Glutamatergic neuron (in vitro differentiated cells): Measurements from ENCODE around the gene PRKAA1. TPM values are rescaled to one million over a fixed set of nuclear protein-coding genes. Genes with fewer than 3 reads are reported as not detected.

Source experiments
- DNase-seq: peaks from one replicate; pipeline ENCODE4 v3.0.0; 2022
- H3K27ac Mint-ChIP-seq: one replicate; pipeline ENCODE4 v1.8.0; 2020; ENCODE audit warnings: mild to moderate bottlenecking, mixed read lengths, inconsistent platforms; ENCODE audit not compliant: unreplicated experiment
- H3K27me3 Mint-ChIP-seq: one replicate; pipeline ENCODE4 v1.8.0; 2020; ENCODE audit warnings: mild to moderate bottlenecking, moderate library complexity, mixed read lengths, inconsistent platforms; ENCODE audit not compliant: unreplicated experiment
- H3K36me3 Mint-ChIP-seq: one replicate; pipeline ENCODE4 v1.8.0; 2020; ENCODE audit warnings: mild to moderate bottlenecking, mixed read lengths, inconsistent platforms; ENCODE audit not compliant: unreplicated experiment
- H3K4me1 Mint-ChIP-seq: one replicate; pipeline ENCODE4 v1.8.0; 2020; ENCODE audit warnings: mild to moderate bottlenecking, low read depth, mixed read lengths, inconsistent platforms; ENCODE audit not compliant: unreplicated experiment
- H3K4me3 Mint-ChIP-seq: one replicate; pipeline ENCODE4 v1.8.0; 2020; ENCODE audit warnings: mild to moderate bottlenecking, mixed read lengths, inconsistent platforms; ENCODE audit not compliant: unreplicated experiment
- H3K9me3 Mint-ChIP-seq: one replicate; pipeline ENCODE4 v1.8.0; 2020; ENCODE audit warnings: mild to moderate bottlenecking, moderate library complexity, mixed read lengths, inconsistent platforms; ENCODE audit not compliant: unreplicated experiment
- total RNA-seq: library from RNA; stranded (reverse); fragmentation: NEBNext Ultra II Directional; extraction: Animal tissue kit (Norgen Biotek cat#: 25700); gene quantifications from one replicate; pipeline ENCODE4 v1.2.1, GENCODE V29; 2021; ENCODE audit not compliant: unreplicated experiment
- TF ChIP-seq, protein P1 (sequence below): fragments of 200-600 bp; sonication (generic); IDR thresholded peaks from one replicate; pipeline ENCODE4 v1.5.0; 2021; ENCODE audit not compliant: partially characterized antibody, unreplicated experiment

Gene PRKAA1
- total RNA-seq, 1 donor from 2014 or later, result 49.0 TPM

DNA sequence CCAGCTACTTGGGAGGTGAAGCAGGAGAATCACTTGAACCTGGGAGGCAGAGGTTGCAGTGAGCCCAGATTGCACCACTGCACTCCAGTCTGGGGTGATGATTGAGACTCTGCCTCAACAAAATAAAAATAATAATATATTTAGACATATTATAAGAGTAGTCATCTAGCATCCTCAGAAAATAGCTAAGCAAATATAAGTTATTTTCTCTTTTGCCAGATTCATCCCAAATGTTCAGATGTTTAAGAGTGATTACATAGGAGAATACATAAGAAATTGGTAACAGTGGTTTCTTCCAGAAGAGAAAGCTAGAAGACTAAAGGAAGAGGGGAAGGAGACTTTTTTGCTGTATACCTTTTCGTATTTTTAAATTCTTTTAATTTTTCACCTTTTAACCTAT is 20.0 kb downstream of the PRKAA1 start:
- DNase-seq, result no peak
- no peak overlapping the region for H3K4me3 Mint-ChIP-seq
- TF ChIP-seq, protein P1, sequence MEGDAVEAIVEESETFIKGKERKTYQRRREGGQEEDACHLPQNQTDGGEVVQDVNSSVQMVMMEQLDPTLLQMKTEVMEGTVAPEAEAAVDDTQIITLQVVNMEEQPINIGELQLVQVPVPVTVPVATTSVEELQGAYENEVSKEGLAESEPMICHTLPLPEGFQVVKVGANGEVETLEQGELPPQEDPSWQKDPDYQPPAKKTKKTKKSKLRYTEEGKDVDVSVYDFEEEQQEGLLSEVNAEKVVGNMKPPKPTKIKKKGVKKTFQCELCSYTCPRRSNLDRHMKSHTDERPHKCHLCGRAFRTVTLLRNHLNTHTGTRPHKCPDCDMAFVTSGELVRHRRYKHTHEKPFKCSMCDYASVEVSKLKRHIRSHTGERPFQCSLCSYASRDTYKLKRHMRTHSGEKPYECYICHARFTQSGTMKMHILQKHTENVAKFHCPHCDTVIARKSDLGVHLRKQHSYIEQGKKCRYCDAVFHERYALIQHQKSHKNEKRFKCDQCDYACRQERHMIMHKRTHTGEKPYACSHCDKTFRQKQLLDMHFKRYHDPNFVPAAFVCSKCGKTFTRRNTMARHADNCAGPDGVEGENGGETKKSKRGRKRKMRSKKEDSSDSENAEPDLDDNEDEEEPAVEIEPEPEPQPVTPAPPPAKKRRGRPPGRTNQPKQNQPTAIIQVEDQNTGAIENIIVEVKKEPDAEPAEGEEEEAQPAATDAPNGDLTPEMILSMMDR, result no peak
- peaks cover 1% of the 10 kb centered on the region for H3K9me3 Mint-ChIP-seq
- no peak overlapping the region for H3K27ac Mint-ChIP-seq
- H3K36me3 Mint-ChIP-seq, result no peaks in the 10 kb centered on the region
- no peaks in the 10 kb centered on the region for H3K27me3 Mint-ChIP-seq
- H3K4me1 Mint-ChIP-seq, result peaks cover 2% of the 10 kb centered on the region

- H3K36me3 Mint-ChIP-seq, result no peaks in the 10 kb centered on the region
- peaks cover 2% of the 10 kb centered on the region for H3K4me1 Mint-ChIP-seq
- no peaks in the 10 kb centered on the region for H3K27me3 Mint-ChIP-seq
- H3K27ac Mint-ChIP-seq, result no peak overlapping the region
- TF ChIP-seq, protein P1, result no peak
- peaks cover 1% of the 10 kb centered on the region for H3K9me3 Mint-ChIP-seq
- DNase-seq, result no peak
- no peak overlapping the region for H3K4me3 Mint-ChIP-seq
These were observed 21.6 kb downstream of the PRKAA1 start for GRCh38 chr5:40776658-40776977.

DNA sequence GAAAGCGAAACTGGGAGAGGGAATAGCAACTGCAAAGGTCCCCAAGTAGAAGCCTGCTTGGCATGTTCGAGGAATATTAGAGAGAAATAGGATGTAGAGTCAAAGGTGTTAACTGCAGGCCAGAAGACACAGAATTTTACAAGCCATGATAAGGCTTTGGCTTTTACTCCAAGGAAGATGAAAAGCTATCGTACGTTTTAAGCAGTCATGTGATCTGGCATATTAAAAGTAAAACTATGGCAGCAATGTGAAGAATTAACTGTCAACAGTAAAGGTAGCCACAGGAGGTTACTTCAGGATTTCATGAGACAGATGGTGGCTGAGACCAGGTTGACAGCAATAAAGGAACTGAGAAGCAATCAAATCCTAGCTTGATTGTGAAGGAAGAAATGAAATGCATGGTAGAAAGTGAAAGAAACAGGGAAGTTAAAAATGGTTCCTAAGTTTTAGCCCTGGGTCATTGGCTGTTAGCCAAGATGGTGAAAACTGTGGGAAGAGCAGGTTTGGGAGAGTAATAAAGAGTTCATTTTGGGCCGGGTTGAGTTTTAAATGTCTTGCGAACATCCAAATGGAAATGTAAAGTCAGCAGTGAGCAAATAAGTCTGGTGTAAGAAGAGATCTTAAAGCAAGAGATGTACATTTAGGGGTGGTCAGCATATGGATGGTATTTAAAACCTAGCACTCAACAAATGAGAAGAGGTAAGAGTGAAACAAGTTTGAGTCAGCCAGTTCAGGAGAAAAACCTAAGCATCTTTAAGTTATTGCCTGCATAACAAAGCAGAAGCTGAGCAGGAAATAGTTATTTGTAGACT is 22.1 kb downstream of the PRKAA1 start:
- Mint-ChIP-seq H3K27me3 (no peaks in the 10 kb centered on the region), H3K27ac (no peak overlapping the region), H3K9me3 (peaks cover 1% of the 10 kb centered on the region), H3K36me3 (no peaks in the 10 kb centered on the region), H3K4me3 (no peak overlapping the region), H3K4me1 (peaks cover 2% of the 10 kb centered on the region)
- TF ChIP-seq, protein P1, result no peak
- DNase-seq, result no peak

DNA sequence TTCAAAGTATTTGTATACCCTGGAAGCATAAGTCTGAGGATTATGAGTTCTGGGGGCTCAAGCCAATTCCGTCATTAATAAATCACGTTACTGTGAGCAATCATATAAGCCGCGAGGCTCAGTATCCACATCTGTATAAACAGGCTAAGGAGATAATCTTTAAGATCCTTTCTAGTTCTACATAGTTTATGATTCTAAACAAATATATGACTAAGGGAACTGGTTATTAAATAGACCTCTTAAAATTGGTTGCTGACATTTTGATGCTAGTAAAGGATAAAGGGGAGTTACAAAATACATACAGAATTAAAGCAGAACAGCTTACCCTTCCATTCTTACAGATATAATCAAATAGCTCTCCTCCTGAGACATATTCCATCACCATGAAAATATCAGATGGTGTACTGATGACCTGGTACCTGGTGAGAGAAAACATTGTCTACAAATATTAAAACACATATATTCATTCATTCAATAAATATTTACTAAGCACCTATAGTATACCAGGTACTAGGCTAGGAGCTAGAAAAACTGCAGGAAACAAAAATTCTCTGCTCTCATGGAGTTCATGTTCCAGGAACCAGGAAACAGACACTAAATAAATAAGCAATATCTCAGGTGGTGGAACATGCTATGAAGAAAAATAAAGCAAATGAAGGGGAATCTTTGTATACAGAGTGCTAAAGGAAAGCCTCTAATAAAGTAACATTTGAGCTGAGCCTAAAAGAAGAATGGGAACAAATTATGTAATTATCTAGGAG is 22.9 kb downstream of the PRKAA1 start:
- no peaks in the 10 kb centered on the region for H3K36me3 Mint-ChIP-seq
- no peak overlapping the region for H3K27ac Mint-ChIP-seq
- no peak for DNase-seq
- H3K4me3 Mint-ChIP-seq, result no peak overlapping the region
- no peaks in the 10 kb centered on the region for H3K9me3 Mint-ChIP-seq
- H3K4me1 Mint-ChIP-seq, result peaks cover 2% of the 10 kb centered on the region
- H3K27me3 Mint-ChIP-seq, result no peaks in the 10 kb centered on the region
- TF ChIP-seq, protein P1, result no peak

- TF ChIP-seq, protein P1, result no peak
- DNase-seq, result no peak
- Mint-ChIP-seq H3K4me1 (peaks cover 2% of the 10 kb centered on the region), H3K27ac (no peak overlapping the region), H3K36me3 (no peaks in the 10 kb centered on the region), H3K27me3 (no peaks in the 10 kb centered on the region), H3K9me3 (no peaks in the 10 kb centered on the region), H3K4me3 (no peak overlapping the region)
These were observed 23.6 kb downstream of the PRKAA1 start for GRCh38 chr5:40774623-40775022.
